Measurements from ENCODE around the gene CHTOP. TPM values are rescaled to one million over a fixed set of nuclear protein-coding genes. Genes with fewer than 3 reads are reported as not detected.

CHTOP gene
- total RNA-seq, 1 experiment from 2014 or later, result 156 TPM

GRCh38 chr1:153643100-153643499, 9.2 kb downstream of the CHTOP start:
- POLR2A ChIA-PET, result interaction anchor here (0.5 to 46.1 kb wide), 6 partner anchors 8 to 132 kb away, joined by 3 to 1272 read pairs (median 11); partner anchors contain the start of genes CHTOP, S100A1, S100A13 and S100A14
- CTCF ChIA-PET, result interaction anchor here (0.6 to 2.7 kb wide), 6 partner anchors 10 to 132 kb away, joined by 3 to 14 read pairs (median 6); no protein-coding TSS in a partner anchor
- Mint-ChIP-seq H3K9me3 (ENCODE audit: unreplicated experiment) (no peaks in the 10 kb centered on the region), H3K27ac (ENCODE audit: low read depth, unreplicated experiment) (no peak overlapping the region), H3K4me3 (ENCODE audit: unreplicated experiment) (no peak overlapping the region), H3K4me1 (ENCODE audit: insufficient read depth, unreplicated experiment) (peaks cover 21% of the 10 kb centered on the region), H3K36me3 (ENCODE audit: insufficient read depth, unreplicated experiment) (peaks cover 96% of the 10 kb centered on the region), H3K27me3 (ENCODE audit: insufficient read depth, unreplicated experiment) (no peaks in the 10 kb centered on the region)
- TF ChIP-seq CTCF (IDR thresholded peaks at IDR 0.05; ENCODE audit: unreplicated experiment), result no peak
- no peak for DNase-seq (ENCODE audit: unreplicated experiment)
- no TSS peak for BruUV-seq (replicated peaks)
- intact Hi-C loops (cut with micrococcal nuclease), result no loop called here

- Mint-ChIP-seq H3K36me3 (ENCODE audit: insufficient read depth, unreplicated experiment) (peaks cover 90% of the 10 kb centered on the region), H3K9me3 (ENCODE audit: unreplicated experiment) (no peaks in the 10 kb centered on the region), H3K27ac (ENCODE audit: low read depth, unreplicated experiment) (no peak overlapping the region), H3K4me3 (ENCODE audit: unreplicated experiment) (no peak overlapping the region), H3K27me3 (ENCODE audit: insufficient read depth, unreplicated experiment) (no peaks in the 10 kb centered on the region), H3K4me1 (ENCODE audit: insufficient read depth, unreplicated experiment) (peaks cover 21% of the 10 kb centered on the region)
- TF ChIP-seq CTCF (IDR thresholded peaks at IDR 0.05; ENCODE audit: unreplicated experiment), result no peak
- DNase-seq (ENCODE audit: unreplicated experiment), result no peak
- intact Hi-C loops (cut with micrococcal nuclease), result no loop called here
- CTCF ChIA-PET, result interaction anchor here (0.6 to 2.7 kb wide), 11 partner anchors 9 to 1595 kb away, joined by 3 to 14 read pairs (median 4); partner anchors contain the start of genes CHTOP, S100A1 and S100A13
- no TSS peak for BruUV-seq (replicated peaks)
- POLR2A ChIA-PET, result interaction anchor here (0.7 to 46.1 kb wide), 8 partner anchors 9 to 347 kb away, joined by 3 to 1272 read pairs (median 6); partner anchors contain the start of genes CHTOP, JTB, RPS27 and S100A1
These were observed 9.9 kb downstream of the CHTOP start for GRCh38 chr1:153643816-153644215.

DNA sequence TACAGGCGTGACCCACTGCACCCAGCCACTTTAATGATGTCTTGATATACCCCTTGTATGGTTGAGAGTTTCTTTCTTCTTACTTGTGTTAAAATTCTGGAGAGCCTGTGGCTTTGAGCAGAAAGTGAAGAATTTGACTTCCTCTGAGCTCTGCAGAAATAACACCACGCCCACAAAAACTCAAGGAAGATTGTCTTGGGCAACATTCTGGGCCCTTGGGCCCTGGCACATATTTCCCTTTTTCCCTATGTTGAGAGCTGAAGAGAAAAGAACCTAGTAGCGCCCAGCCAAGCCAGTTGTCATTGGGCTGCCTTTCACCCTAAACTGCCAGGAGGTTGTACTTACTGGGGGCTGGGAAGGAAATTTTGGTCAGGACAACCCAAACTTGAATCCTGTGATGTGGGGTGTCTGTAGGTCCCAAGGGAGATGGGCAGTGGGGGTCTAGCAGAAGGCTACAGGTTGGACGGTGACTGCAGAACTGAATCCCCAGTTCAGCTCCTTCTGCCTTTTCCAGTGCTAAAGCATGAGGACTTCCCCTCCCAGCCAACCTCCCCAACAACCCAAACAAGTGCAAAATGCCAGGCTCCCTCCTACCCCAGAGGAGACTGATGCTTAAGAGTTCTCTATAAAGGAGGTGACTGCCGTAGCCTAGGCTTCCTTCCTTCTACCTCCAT, 12.9 kb downstream of the CHTOP start:
- CTCF ChIA-PET, result interaction anchor here (0.6 to 1.4 kb wide), 4 partner anchors 12 to 331 kb away, joined by 4 read pairs; no protein-coding TSS in a partner anchor
- H3K9me3 Mint-ChIP-seq (ENCODE audit: unreplicated experiment), result no peaks in the 10 kb centered on the region
- POLR2A ChIA-PET, result interaction anchor here (0.8 to 46.1 kb wide), 9 partner anchors 8 to 121 kb away, joined by 3 to 1272 read pairs (median 6); partner anchors contain the start of genes CHTOP, S100A1, S100A13 and S100A14
- peaks cover 20% of the 10 kb centered on the region for H3K4me1 Mint-ChIP-seq (ENCODE audit: insufficient read depth, unreplicated experiment)
- no peak for DNase-seq (ENCODE audit: unreplicated experiment)
- no peak overlapping the region for H3K4me3 Mint-ChIP-seq (ENCODE audit: unreplicated experiment)
- H3K36me3 Mint-ChIP-seq (ENCODE audit: insufficient read depth, unreplicated experiment), result peaks cover 68% of the 10 kb centered on the region
- H3K27ac Mint-ChIP-seq (ENCODE audit: low read depth, unreplicated experiment), result peak overlapping the region; percentile 53
- no peaks in the 10 kb centered on the region for H3K27me3 Mint-ChIP-seq (ENCODE audit: insufficient read depth, unreplicated experiment)
- no peak for TF ChIP-seq CTCF (IDR thresholded peaks at IDR 0.05; ENCODE audit: unreplicated experiment)
- BruUV-seq (replicated peaks), result TSS peak; percentile 2
- intact Hi-C loops (cut with micrococcal nuclease), result no loop called here

DNA sequence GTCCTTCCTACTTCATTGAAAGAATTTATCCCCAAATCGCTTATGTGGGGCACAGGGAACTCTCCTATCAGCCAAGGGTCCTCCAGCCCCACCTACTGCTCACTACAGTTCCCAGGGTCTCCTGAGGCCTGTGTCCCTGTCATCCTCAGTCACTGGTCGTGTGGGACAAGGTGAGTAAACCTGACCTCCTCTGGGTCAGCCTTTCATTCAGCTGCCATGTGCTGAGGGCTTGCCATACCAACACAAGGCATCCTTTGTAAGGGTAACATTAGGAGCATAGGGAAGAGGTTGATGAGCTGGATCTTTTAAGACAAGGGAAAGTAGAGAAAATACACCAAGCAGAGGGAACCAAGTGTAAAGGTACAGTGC, 13.5 kb downstream of the CHTOP start:
- DNase-seq (ENCODE audit: unreplicated experiment), result no peak
- no peak for TF ChIP-seq CTCF (IDR thresholded peaks at IDR 0.05; ENCODE audit: unreplicated experiment)
- intact Hi-C loops (cut with micrococcal nuclease), result no loop called here
- no peaks in the 10 kb centered on the region for H3K27me3 Mint-ChIP-seq (ENCODE audit: insufficient read depth, unreplicated experiment)
- ChIA-PET CTCF (interaction anchor here (0.5 to 1.2 kb wide), 5 partner anchors 32 to 331 kb away, joined by 3 to 5 read pairs (median 4); no protein-coding TSS in a partner anchor), POLR2A (interaction anchor here (0.6 to 46.1 kb wide), 10 partner anchors 8 to 121 kb away, joined by 3 to 1272 read pairs (median 5); partner anchors contain the start of genes CHTOP, S100A1, S100A13 and S100A14)
- H3K27ac Mint-ChIP-seq (ENCODE audit: low read depth, unreplicated experiment), result peak overlapping the region; percentile 53
- peaks cover 17% of the 10 kb centered on the region for H3K4me1 Mint-ChIP-seq (ENCODE audit: insufficient read depth, unreplicated experiment)
- H3K36me3 Mint-ChIP-seq (ENCODE audit: insufficient read depth, unreplicated experiment), result peaks cover 63% of the 10 kb centered on the region
- H3K9me3 Mint-ChIP-seq (ENCODE audit: unreplicated experiment), result no peaks in the 10 kb centered on the region
- no peak overlapping the region for H3K4me3 Mint-ChIP-seq (ENCODE audit: unreplicated experiment)
- BruUV-seq (replicated peaks), result no TSS peak

Measured in MCF 10A (cell line).